Skeletal muscle satellite cell (primary cell): ENCODE data around the gene SPRR3.

Experiments
- H3K27me3 ChIP-seq: 2 replicates; pipeline ENCODE4 v1.7.0; 2013; ENCODE audit warnings: low read length; ENCODE audit not compliant: control insufficient read depth, insufficient read depth
- H3K36me3 ChIP-seq: 2 replicates; pipeline ENCODE4 v1.7.0; 2013; ENCODE audit warnings: mild to moderate bottlenecking, control low read depth, low read length; ENCODE audit not compliant: insufficient read depth
- H3K4me1 ChIP-seq: 2 replicates; pipeline ENCODE4 v1.7.0; 2013; ENCODE audit warnings: low read length; ENCODE audit not compliant: control insufficient read depth, insufficient read depth
- H3K4me2 ChIP-seq: 2 replicates; pipeline ENCODE4 v1.7.0; 2013; ENCODE audit warnings: mild to moderate bottlenecking, low read length
- H3K4me3 ChIP-seq: 2 replicates; pipeline ENCODE4 v1.7.0; 2013; ENCODE audit warnings: low read length
- H3K9ac ChIP-seq: 2 replicates; pipeline ENCODE4 v1.7.0; 2013; ENCODE audit warnings: mild to moderate bottlenecking, low read depth, low read length, moderate library complexity
- H3K9me3 ChIP-seq: replicated peaks from 2 replicates; pipeline ENCODE4 v1.7.0; 2013; ENCODE audit warnings: mild to moderate bottlenecking, control low read depth, low read length

Gene SPRR3

DNA sequence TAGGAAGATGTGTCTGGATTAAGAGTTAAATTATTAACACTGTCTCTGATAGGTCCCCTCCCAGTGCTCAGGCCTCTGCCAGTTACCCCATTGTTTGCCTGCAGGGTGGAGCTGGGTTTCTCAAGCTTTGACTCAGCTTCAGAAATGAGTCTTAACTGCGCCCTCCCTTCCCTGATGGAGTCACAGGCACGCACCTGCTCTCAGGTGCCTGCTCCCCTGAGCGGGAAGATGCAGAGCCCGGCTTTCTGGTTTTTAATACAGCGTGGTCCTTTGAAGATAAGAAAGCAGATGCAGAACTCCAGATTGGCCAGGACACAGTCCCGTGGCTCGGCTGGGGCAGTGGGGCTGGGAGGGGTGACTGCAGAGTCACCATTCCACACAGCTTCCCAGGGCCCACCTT, 34.3 kb upstream of the SPRR3 start:
- no peak overlapping the region for H3K4me3 ChIP-seq
- H3K9me3 ChIP-seq = no peaks in the 10 kb centered on the region
- no peak overlapping the region for H3K9ac ChIP-seq
- no peaks in the 10 kb centered on the region for H3K4me1 ChIP-seq
- H3K27me3 ChIP-seq = no peaks in the 10 kb centered on the region
- H3K4me2 ChIP-seq = no peak overlapping the region
- H3K36me3 ChIP-seq = no peaks in the 10 kb centered on the region

DNA sequence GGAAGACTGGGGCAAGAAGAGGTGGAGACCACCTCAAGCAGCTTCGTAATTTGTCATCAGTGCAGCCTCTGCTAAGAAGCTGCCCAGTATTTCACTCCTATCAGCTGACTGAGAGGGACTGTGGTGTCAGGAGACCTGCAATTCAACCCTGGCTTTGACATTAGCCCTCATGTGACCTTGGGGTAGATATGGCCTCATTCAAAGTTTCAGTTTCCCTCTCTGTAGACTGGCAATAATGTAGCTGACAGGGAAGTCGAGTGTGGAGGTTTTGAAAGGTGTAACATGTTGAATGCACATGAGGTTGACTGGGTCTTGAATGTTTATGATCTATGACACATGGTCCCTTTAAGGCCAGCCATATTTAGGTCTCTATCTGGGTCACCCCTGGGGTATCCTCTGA, 33.3 kb upstream of the SPRR3 start:
- Histone ChIP-seq H3K36me3 (no peaks in the 10 kb centered on the region), H3K4me1 (no peaks in the 10 kb centered on the region), H3K4me3 (no peak overlapping the region), H3K4me2 (no peak overlapping the region), H3K9me3 (no peaks in the 10 kb centered on the region), H3K9ac (no peak overlapping the region), H3K27me3 (no peaks in the 10 kb centered on the region)

DNA sequence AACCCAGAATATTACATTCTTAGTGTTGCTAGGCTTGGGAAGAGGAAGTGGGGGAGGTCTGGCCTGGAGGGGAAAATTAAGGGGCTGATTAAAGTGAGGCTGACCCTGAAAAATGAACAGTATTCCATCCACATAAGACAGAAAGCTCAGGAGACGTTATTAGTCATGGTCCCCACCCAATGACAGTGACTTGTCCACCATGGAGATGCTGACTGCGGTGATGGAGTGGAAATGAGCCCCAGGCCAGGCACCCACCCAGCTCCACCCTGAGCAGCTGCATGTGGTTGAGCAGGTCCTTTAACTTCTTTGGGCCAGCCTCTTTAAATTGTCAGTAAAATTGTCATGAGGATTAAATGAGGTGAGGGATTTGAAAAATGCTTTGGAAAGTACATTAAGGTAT, 32.5 kb upstream of the SPRR3 start:
- Histone ChIP-seq H3K9ac (no peak overlapping the region), H3K4me1 (no peaks in the 10 kb centered on the region), H3K4me2 (no peak overlapping the region), H3K27me3 (no peaks in the 10 kb centered on the region), H3K9me3 (no peaks in the 10 kb centered on the region), H3K36me3 (no peaks in the 10 kb centered on the region), H3K4me3 (no peak overlapping the region)

GRCh38 chr1:152970495-152970894, 31.1 kb upstream of the SPRR3 start, which contains the start of gene SPRR4:
Gene SPRR4, plus strand, starts transcription at chr1:152970648. Its CDS starts 1,243 bp downstream, at chr1:152971891.
- no peaks in the 10 kb centered on the region for H3K36me3 ChIP-seq
- no peak within 1 kb of the TSS for H3K4me2 ChIP-seq
- H3K27me3 ChIP-seq = no peaks in the 10 kb centered on the region
- H3K4me1 ChIP-seq = no peaks in the 10 kb centered on the region
- no peaks in the 10 kb centered on the region for H3K9me3 ChIP-seq
- no peak within 1 kb of the TSS for H3K4me3 ChIP-seq
- H3K9ac ChIP-seq = no peak within 1 kb of the TSS

DNA sequence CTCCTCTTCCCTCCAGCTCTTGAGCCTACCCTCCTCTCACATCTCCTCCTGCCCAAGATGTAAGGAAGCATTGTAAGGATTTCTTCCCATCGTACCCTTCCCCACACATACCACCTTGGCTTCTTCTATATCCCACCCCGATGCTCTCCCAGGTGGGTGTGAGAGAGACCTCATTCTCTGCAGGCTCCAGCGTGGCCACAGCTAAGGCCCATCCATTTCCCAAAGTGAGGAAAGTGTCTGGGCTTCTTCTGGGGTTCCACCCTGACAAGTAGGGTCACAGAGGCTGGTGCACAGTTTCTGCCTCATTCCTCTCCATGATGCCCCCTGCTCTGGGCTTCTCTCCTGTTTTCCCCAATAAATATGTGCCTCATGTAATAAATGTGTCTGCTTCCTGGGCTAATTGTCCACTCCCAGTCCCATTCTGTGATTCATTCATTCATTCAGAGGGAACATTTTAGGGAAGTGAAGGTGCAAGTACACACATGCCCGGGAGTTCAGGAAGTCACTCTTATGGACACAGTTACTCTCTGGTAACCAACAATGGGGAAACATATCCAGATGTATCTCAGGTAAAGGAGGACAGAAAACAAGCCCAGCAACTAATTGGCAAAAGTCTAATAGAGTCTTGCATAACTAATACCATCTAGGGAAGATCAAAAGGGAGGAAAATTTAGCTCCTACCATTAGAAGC, 29.2 kb upstream of the SPRR3 start:
- H3K9me3 ChIP-seq = no peaks in the 10 kb centered on the region
- H3K36me3 ChIP-seq = no peaks in the 10 kb centered on the region
- peaks cover 3% of the 10 kb centered on the region for H3K27me3 ChIP-seq
- no peak overlapping the region for H3K4me2 ChIP-seq
- H3K4me3 ChIP-seq = no peak overlapping the region
- H3K4me1 ChIP-seq = no peaks in the 10 kb centered on the region
- no peak overlapping the region for H3K9ac ChIP-seq

DNA sequence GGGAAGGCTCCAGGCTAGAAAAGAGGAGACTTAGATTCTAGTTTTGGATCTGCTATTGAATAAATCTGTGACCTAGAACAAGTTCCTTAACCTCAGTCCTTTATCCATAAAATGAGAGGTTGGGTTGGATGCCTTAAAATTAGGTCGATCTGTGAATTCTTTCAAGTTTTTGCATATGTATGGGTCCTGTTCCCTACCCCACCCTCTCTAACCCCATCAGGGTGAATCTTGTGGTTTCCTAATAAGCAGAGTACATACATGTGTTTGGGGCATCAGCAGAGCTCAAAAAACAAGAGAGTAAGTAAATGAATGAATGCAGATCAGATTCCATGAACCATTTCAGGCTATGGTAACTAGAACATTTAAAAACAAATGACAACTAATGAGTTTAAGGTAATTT, 24.9 kb upstream of the SPRR3 start:
- Histone ChIP-seq H3K9ac (no peak overlapping the region), H3K4me3 (no peak overlapping the region), H3K36me3 (no peaks in the 10 kb centered on the region), H3K4me1 (no peaks in the 10 kb centered on the region), H3K4me2 (no peak overlapping the region), H3K27me3 (peaks cover 9% of the 10 kb centered on the region), H3K9me3 (no peaks in the 10 kb centered on the region)

GRCh38 chr1:152977614-152978013, 23.9 kb upstream of the SPRR3 start:
- H3K9ac ChIP-seq = no peak overlapping the region
- peaks cover 11% of the 10 kb centered on the region for H3K27me3 ChIP-seq

GRCh38 chr1:152980676-152981075, 20.9 kb upstream of the SPRR3 start:
- H3K36me3 ChIP-seq = no peaks in the 10 kb centered on the region

More at GRCh38 chr1:152977614-152978013, 23.9 kb upstream of the SPRR3 start:
- no peaks in the 10 kb centered on the region for H3K9me3 ChIP-seq
- no peaks in the 10 kb centered on the region for H3K36me3 ChIP-seq
- H3K4me2 ChIP-seq = no peak overlapping the region
- no peaks in the 10 kb centered on the region for H3K4me1 ChIP-seq
- H3K4me3 ChIP-seq = no peak overlapping the region

GRCh38 chr1:152981146-152981871, 20.2 kb upstream of the SPRR3 start:
- no peak overlapping the region for H3K4me3 ChIP-seq
- H3K27me3 ChIP-seq = peaks cover 18% of the 10 kb centered on the region
- no peaks in the 10 kb centered on the region for H3K4me1 ChIP-seq
- H3K9me3 ChIP-seq = no peaks in the 10 kb centered on the region
- H3K4me2 ChIP-seq = no peak overlapping the region
- no peaks in the 10 kb centered on the region for H3K36me3 ChIP-seq
- H3K9ac ChIP-seq = no peak overlapping the region

More at GRCh38 chr1:152980676-152981075, 20.9 kb upstream of the SPRR3 start:
- no peak overlapping the region for H3K4me3 ChIP-seq
- H3K9me3 ChIP-seq = no peaks in the 10 kb centered on the region
- no peak overlapping the region for H3K9ac ChIP-seq
- H3K4me2 ChIP-seq = no peak overlapping the region
- no peaks in the 10 kb centered on the region for H3K4me1 ChIP-seq
- peaks cover 21% of the 10 kb centered on the region for H3K27me3 ChIP-seq

DNA sequence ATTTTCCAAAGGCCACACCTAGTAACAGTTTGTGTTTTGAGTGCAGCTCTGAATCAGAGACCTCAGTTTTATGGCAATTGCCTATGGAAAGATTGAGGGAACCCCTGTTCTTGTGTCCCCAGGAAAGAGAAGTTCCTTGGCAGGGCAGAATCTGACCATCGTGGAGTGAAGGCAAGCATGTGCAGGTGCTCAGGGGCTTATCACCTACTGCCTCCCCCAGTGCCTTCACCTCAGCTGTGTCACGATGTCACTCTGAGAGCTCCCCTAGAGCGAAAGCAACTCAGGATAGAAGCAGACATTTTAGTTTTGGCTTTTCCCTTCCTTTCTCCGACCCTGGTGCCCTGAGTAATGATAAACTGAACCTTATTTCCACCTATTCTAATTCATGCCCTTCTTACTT, 19.5 kb upstream of the SPRR3 start:
- no peak overlapping the region for H3K9ac ChIP-seq
- no peaks in the 10 kb centered on the region for H3K36me3 ChIP-seq
- no peak overlapping the region for H3K4me2 ChIP-seq
- H3K4me1 ChIP-seq = no peaks in the 10 kb centered on the region
- H3K9me3 ChIP-seq = no peaks in the 10 kb centered on the region
- H3K27me3 ChIP-seq = peaks cover 18% of the 10 kb centered on the region
- no peak overlapping the region for H3K4me3 ChIP-seq

- no peaks in the 10 kb centered on the region for H3K36me3 ChIP-seq
Observed at GRCh38 chr1:152983234-152983633, 18.3 kb upstream of the SPRR3 start.

DNA sequence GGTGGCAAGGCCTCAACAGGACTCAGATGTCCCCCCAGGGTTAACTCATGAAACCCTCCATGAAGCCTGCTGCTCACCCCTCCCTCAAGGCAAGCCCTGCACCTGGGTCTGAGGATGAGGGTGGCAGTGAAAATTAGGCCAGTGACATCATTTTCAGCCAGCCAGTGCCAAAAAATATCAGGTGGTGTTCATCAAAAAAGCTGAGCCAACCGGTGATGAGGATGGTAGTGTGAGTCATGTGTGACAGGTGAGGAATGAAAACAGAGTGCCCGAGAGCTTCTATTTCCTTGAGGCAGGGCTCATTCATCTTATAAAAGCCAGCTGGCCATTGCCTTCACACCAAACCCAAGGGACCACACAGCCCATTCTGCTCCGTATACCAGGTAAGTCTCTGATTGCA, 17.8 kb upstream of the SPRR3 start, which contains the start of gene SPRR1A:
SPRR1A (plus strand) TSS at position 339 of the 400 bp plus-strand sequence. CDS start 1,150 bp downstream, outside the sequence.
- H3K9ac ChIP-seq = no peak within 1 kb of the TSS
- no peaks in the 10 kb centered on the region for H3K9me3 ChIP-seq
- peaks cover 18% of the 10 kb centered on the region for H3K27me3 ChIP-seq
- no peak within 1 kb of the TSS for H3K4me3 ChIP-seq
- H3K4me2 ChIP-seq = no peak within 1 kb of the TSS
- H3K4me1 ChIP-seq = no peaks in the 10 kb centered on the region
- H3K36me3 ChIP-seq = no peaks in the 10 kb centered on the region

More at GRCh38 chr1:152983234-152983633, 18.3 kb upstream of the SPRR3 start:
- Histone ChIP-seq H3K4me2 (no peak overlapping the region), H3K27me3 (peaks cover 18% of the 10 kb centered on the region), H3K4me1 (no peaks in the 10 kb centered on the region), H3K4me3 (no peak overlapping the region), H3K9me3 (no peaks in the 10 kb centered on the region), H3K9ac (no peak overlapping the region)
